Germinal center (tissue), 1 donor: ENCODE measurements around the gene FHAD1.

ENCODE experiments used
- DNase-seq: peaks from one replicate; pipeline ENCODE4 v3.0.0; 2012; ENCODE audit warnings: mixed read lengths, low spot score

Gene FHAD1

DNA sequence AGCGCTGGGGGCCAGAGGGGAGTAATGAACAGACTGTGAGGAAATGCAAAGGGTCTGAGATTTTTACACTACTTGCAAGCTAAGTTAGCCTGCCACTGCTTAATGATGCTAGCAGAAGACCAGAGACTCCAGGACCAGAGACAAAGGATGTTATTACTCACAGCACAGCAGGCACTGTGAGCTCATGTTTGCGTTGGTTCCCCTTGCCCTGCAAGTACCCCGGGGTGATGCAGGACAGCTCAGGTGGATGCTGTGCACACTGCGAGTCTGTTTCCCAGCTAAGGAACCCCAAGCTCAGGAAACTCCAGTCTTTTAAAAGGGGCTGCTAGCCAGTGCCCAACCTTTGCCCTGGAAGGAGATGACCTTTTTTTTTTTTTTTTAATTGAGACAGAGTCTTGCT is 1.2 kb downstream of the FHAD1 start:
- DNase-seq, result no peak

DNA sequence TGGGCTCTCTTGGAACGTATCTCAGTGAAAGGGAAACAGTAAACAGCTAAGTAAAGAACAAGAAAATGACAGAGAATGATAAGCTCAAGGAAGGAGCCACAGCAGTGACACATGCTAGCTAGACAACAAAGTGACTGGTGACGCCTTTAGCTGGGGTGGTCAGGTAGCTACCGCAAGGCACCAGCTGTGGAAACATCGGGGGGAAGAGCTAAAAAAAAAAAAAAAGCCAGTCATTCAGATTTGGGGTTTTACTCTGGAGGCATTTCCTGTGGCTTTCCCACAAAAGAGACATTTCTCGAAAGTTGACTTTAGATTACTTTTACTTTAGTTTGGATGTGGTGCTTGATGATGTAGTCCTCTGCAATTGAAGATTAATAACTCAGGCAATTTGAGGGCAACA is 2.1 kb downstream of the FHAD1 start:
- no peak for DNase-seq

DNA sequence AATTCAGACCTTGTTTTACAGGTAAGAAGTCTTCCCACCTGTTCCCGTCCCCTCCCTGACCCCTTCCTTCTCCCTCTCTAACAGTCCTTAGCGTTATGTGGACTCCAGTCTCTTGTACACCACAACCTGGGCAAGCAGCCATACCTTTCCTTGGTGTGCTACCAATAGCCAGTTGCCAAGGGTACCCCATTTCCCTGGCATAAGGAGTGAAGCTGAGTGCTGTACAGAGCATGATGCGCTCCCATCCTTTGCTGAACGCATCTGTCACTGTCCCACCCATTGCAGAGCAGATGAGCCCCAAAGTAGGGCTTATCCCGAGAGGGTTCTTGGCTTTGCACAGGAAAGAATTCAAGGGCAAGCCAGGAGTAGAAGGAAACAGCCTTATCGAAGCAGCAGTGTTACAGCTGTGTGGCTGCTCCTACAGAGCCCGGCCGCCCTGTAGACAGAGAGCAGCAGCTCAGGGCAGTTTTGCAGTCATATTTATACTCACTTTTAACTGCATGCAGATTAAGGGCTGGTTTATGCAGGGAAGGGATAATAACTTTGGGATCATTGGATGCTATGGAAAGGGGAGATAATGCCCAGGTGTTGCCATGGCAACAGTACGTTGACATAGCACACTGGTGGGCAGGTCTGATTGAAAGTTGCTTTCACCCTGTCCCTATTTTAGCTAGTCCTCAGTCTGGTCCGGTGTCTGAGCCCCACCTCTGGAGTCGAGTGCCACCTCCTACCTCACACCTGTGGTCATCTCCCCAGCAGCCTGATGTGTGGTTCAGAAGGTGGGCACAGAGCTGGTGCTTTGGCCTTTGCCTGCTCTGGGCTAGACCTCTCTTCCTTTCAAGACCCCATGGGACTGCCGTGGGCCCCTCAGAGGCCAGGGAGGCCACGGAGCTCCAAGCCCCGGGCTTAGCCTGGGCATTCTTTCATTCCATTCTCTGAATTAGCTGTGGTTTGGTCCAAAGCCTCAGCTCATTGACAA is 5.1 kb downstream of the FHAD1 start:
- DNase-seq, result no peak

DNA sequence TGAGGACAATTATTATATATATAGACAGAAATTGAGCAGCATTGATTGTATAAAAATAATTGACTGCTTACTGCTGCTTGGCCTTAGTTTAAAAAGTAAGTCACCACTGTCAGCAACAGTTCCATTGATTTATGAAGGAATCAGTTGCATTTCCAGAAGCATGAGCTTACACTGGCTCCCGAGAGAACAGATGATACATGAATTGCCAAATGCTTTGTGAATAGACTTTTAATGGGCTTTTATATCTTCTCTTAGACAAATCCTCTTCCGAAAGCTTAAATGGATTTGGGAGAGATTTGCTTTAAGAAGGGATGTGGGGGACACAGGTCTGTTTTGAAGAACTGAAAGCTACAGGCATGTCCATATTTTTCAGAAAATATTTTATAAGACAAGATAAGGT is 7.5 kb downstream of the FHAD1 start:
- DNase-seq, result no peak

DNA sequence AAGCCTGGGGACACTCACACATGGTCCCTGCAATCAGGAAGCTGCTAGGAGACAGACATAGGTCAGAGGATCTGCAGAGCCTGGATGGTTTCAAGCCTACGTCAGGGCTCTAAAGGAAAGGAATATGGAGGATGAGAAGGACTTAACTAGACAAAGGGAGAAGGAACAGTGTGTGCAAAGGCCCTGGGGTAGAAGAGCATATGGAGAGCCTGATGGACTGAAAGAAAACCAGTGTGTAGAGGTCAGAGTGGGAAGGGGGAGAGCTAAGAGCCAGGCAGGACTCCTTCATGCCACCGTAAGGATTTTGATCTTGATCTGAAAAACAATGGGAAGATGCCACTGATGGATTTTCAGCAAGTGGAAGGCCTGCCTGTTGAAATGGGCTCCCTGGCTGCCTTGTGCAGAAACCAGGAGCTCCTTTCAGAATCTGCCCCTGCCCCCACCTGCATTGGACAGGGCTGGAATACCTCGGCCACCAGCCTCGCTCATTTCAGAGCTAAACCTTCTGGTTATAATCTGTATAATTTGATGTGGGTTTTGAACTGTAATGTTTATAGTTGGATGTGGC is 8.6 kb downstream of the FHAD1 start:
- no peak for DNase-seq

DNA sequence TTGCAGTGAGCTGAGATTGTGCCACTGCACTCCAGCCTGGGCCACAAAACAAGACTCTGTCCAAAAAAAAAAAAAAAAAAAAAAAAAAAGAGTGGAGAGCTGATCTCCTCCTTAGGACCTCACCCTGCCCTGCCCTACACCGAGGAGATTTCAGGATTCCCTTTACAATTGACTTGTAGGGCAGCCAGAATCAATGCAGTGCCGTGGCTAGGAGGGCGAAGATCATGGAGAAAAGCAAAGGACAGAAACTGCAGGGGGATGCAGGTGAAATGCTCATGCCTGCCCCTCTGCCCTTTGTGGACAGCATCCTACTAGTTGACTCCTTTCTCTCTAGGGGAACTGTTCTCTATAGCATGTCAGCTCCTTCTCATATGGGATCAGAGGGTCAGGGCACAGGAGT is 9.6 kb downstream of the FHAD1 start:
- no peak for DNase-seq

DNA sequence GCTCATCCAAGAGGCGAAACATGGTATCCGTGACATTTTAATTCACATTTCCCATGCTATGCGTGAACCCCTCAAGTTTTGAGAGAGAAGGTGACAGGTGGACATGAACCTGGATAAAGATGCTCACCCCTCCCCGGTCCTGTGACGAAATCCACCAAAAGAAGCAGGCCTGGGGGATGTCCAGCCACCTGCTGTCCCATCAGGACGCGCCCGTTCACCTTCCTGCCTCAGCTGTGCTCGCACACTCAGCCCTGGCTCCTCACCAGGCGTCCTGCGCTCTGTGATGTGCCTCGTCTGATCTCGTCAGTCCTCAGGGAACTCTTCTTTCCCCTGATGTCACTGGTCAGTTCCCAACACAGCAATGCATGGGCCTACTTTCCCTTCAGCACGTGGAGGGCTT is 10.3 kb downstream of the FHAD1 start:
- no peak for DNase-seq

DNA sequence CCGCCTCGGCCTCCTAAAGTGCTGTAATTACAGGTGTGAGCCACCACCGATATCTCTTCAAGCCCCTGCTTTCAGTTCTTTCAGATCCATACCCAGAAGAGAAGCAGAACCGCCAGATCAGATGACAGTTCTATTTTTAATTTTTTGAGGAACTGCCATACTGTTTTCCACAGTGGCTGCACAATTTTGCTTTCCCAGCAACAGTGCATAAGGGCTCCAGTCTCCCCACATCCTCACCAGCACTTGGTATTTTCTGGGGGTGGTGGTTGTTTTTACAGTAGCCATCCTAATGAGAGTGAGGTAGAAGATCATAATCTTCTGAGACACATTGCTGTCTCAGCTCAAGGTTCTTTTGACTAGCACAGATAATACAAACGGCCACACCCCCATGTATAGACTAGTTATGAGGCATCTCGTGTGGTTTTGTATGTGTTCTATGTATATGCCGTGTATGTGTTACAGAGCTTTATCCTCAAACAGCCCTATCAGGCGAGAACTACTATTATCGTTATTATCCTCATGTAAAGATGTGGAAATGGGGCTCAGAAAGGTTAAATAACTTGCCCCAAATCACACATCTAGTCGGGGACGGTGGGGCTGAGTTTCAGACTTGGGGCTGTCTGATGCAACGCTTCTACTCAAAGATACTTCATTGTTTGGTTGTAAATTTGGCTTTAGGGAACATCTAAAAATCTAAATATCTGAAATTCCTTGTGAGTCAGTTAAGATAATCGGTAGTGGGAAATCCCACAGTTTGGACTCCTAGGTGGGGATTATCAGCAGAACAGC is 12.0 kb downstream of the FHAD1 start:
- DNase-seq, result no peak

DNA sequence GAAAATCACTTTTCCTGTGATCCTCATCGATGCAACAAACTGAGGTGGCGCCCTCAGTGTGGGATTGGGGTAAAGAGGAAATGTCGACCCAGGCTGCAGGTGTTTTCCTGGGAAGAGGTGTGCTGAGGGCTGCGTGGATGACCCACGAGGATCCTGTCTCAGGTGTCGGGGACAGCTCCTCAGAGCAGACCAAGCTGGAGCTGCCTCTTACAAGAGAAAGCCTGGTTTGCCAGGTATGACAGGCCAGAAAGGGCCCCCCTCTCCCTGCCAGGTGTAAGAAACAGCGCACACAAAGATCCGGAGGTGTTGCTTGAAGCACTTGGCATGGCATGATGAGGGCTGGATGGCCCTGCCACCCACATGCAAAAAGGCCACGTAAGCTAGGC is 12.6 kb downstream of the FHAD1 start:
- DNase-seq, result no peak

DNA sequence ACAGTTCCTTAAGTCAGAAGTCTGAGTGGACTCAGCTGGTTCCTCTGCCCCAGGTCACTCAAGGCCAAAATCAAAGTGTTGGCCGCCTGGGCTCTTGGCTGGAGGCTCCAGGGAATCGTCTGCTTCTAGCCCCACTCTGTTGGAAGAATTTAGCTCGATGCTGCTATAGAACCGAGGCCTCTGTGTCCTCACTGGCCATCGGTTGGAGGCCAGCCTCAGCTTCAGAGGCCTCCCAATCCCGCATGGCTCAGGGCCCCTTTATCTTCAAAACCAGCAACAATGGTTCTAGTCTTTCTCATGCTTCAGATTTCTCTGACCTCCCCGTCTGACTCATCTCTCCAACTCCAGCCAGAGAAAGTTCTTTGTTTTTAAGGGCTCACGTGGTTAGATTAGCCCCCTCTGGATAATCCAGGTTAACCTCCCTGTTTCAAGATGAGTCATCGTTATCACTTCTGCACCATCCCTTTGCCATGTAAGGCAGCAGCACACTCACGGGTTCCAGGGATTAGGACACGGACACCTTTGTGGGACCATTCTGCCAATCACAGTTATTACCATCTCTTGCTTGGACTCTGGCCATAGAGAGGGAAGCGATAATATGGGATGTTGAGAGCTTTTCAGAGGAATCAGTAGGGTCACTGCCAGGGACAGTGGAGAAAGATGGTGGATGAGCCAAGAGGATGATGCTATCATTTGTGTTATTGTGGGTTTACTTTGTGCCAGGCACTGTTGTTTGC is 13.6 kb downstream of the FHAD1 start:
- DNase-seq, result no peak

DNA sequence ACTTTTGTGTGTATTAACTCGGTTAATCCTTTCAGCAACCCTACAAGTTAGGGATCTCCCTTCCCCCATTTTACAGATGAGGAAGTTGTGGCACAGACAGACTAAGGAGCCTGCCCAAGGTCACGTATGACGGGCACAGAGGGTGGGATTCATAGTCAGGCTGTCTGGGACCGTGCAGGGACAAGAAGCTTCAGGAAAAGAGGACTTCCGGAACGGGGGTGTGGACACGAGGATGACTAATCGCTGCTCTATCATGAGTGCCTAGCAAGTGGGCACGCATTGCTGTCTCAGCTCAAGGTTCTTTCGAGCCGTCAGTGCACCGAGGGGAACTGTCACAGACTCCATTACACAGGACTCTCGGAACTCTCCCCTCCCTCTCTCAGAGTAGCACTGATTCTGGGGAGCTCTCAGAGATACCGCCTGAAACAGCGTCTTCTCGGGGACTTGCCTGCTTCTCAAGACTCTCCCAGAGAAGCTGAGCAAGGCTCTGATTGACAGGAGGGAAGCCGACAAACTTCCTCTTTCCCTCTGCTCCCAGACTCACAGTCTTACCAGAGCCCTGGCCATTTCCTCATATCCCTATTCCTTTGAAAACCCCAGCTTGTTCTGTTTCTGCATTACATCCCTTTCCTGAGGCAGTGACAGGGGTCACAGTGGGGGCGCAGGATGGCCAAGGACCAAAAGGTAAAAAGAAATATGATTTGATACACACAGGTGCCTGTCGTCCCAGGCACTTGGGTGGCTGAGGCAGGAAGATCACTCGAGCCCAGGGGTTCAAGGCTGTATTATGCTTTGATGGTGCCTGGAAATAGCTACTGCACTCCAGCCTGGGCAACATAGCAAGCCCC is 14.4 kb downstream of the FHAD1 start:
- no peak for DNase-seq

DNA sequence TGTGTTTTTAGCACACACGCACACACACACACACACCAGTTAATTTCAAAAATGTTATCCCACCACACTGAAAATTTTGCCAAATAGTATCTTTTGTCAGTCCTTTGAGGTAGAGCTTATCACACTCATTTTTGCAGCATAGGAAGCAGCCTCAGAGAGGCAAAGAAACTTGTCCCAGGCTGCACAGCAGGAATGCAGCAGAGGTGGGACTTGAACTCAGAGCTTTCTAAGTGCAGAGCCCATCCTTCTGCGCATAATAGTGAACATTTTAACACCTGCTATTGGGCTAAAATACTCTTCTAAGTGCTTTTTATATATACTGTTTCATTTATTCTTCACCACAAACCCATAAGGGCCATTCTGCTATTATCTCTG is 15.0 kb downstream of the FHAD1 start:
- DNase-seq, result no peak

DNA sequence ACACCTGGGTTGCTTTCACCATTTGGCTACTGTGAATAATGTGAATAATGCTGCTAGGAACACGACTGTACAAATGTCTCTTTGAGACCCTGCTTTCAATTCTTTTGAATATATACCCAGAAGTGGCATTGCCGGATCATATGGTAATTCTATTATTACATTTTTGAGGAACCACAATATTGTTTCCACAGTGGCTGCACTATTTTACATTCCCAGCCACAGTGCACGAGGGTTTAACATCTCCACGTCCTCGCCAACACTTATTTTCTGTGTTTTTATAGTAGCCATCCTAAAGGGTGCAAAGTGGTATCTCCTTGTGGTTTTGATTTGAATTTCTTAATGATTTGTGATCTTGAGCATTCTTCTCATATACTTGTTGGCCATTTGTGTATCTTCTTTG is 15.7 kb downstream of the FHAD1 start:
- no peak for DNase-seq

DNA sequence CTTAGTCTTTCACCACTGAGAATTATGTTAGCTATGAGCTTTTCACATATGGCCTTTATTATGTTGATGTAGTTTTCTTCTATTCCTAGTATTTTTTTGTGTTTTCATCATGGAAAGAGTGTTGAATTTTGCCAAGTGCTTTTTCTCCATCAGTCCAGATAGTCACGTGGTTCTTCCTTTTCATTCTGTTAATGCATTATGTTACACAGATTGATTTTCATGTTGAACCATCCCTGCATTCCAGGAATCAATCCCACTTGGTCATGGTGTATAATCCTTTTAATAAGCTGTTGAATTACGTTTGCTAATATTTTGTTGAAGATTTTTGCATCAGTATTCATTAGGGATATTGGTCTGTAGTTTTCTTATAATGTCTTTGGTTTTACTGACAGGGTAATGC is 17.7 kb downstream of the FHAD1 start:
- DNase-seq, result no peak

DNA sequence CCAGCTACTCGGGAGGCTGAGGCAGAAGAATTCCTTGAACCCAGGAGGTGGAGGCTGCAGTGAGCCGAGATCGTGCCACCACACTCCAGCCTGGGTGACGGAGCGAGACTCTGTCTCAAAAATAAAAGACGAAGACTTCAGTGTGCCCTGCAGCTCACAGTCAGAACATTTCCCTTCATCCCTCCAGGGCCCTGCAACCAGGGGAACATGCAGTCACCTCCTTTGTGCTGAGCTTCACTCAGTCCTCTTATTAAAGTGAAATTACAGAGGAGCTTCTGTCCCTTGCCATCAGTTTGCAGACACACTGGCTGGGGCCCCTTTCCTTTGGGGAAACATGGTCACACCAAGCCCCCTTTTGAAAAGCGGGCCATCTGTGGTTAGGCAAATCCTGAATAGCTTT is 24.2 kb downstream of the FHAD1 start:
- DNase-seq, result no peak

DNA sequence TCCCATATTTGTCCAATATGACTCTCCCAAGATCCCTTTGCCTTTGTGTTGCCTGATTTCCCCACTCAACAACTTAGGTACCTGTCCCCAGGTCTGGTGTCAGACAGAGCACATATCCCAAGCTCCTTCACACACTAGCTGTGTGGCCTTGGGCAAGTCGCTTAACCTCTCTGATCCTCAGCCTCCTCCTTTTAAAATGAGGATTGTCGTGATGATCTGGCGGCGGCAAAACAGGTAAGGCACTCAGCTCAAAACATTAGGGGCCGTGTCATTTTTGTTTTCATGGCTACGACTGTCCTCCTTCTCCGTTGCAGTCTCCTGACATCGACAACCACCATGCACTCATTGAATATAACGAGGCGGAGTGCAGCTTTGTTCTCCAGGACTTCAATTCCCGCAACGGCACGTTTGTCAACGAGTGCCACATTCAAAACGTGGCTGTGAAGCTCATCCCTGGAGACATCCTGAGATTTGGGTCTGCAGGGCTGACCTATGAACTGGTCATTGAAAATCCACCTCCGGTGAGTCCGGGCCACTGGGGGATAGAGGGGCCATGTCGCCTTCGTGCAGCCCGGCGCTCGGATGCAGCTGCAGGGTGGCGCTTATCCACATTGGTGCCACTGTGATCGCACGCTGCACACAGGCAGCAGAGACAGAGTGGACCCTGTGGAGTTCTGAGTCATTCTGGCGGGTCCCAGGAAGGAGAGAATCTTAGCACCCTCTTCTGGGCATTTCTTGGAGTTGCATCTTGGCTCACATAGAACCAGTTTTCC is 25.2 kb downstream of the FHAD1 start:
- DNase-seq, result peak; percentile 32

DNA sequence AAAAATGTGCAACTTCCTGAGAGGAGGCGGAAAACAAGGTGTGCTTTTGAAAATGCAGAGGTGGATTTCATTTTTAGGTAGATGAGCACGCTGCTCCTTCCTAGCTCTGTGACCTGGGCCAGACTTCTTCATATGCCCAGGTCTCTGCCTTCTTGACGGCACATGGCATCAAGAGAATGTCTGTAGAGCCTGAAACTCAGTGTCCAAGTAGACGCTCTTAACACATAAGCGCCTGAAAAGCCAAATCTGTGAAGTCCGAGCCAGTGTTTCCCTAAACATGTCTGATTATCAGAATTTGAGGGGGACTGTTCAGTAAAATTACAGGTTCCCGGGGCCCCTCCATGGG is 25.7 kb downstream of the FHAD1 start:
- no peak for DNase-seq

DNA sequence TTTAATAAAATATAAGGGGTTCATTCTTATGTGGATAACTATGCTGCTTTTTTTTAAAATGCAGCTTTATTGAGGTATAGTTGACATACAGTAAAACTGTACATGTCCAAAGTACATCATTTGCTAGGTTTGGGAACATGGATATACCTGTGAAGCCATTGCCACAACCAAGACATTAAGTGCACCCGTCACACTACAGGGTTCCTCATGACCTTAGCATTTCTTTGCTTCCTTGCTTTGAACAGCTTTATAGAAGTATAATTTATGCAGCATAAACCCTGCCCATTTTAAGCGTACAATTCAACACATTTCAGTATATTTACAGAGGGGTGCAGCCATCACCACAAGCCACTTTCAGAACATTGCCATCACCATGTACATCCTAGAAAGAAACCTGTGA is 26.3 kb downstream of the FHAD1 start:
- DNase-seq, result no peak

DNA sequence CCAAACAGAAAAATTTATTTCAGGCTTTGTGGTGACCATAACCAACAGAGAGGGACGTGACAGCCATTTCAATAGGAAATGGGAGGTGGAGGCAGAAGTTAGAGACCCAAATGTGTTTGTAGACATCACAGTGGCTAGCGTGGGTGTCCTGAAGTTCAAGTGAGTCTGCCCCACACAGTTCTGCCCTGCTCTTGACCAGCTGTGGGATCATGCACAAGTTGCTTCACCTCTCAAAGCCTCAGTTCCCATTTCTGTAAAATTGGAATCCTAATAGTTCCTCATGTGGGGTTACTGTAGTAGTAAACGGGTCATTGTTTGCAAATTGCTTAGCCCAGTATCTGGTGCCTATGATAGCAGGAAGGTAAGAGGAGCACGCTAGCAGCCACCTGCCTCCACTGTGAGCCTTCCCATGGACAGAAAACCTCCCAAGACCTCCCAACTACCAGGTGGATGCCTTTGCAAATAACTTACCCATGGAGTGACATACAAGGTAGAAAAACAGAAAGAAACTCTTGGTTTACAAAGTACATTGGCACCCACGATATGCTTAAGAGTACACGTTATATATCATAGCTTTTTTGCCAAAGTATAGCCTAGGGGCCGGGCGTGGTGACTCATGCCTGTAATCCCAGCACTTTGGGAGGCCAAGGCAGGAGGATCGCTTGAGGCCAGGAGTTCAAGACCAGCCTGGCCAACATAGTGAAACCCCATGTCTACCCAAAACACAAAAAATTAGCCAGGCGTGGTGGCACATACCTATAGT is 29.1 kb downstream of the FHAD1 start:
- DNase-seq, result no peak
